Stimulated activated CD4-positive, alpha-beta T cell treated with anti-CD3 and anti-CD28 coated beads, Interleukin-15, amount 100 ng/mL, for 24 hours (primary cell): ENCODE data around the gene MMEL1.
"Not testable (repeated sequence)": the region's sequence is repeated elsewhere in the genome, so short reads cannot be mapped to it uniquely, and the experiment has no call there.

Source experiments
- DNase-seq: peaks from one replicate; pipeline ENCODE4 v3.0.0-alpha.2; 2020

Gene MMEL1

DNA sequence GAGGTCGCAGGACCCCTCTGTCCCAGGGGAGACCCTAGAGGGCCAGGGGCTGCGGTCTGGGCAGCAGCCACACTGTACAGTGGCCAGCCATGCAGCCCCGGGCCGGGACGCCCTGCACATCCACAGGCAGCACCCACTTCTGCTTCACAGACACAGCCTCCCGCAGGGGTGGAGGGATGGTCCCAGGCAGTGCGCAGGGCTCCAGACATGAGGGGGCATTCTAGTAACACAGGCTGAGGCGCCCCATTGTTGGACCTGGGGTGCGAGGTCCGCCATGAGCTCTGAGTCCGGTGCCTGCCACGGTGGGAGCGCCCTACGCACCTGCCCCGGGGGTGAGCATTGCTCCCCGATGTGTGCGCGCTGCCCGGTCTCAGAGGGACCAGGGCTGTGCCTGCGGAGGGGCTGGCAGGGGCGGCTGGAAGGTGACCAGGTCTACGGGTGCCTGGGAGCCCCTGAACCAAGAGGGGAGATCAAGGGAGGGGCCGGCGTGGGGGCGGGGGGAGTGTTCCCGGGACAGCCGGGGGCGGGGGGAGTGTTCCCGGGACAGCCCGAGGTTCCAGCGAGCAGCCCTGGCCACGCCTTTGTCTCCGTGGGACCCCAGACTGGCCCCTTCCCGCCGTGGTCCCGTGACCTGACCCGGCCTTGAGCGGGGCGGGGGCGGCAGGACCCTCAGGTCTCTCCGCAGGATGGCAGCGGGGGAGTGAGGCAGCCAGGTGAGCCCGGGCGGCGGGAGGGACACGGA is 4.5 kb downstream of the MMEL1 start:
- DNase-seq, result no peak

DNA sequence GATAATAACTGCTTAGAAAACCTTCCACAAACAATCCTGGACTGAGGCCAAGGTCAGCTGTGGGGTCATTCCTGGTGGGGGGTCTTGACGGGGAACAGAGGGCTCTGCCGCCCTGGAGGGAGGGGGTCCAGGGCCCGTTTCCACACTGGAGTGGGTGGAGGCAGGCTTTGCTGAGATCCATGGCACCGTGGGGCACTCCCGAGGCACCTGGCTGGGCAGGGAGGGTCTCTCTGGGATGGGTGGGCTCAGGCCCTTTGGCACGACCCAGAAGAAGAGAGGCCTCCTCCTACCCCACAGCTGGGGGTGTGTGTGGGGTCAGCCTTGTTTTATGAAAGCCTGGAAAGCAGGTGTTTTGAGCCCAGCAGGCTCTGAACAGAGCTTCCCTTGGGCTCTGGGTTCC is 5.1 kb downstream of the MMEL1 start:
- no peak for DNase-seq

DNA sequence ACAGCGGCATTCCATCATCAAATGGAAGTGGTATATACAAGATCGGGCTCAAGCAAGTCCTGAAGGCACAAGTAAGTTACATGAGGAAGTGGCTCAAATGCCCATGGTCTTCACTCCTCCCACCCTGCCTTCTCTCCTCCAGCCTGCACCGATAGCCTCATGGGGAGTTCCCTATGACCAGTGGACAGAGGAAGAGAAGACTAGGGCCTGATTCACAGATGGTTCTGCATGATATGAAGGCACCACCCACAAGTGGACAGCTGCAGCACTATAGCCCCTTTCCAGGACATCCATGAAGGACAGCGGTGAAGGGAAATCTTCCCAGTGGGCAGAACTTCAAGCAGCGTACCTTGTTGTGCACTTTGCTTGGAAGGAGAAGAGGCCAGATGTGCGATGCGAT is 7.1 kb downstream of the MMEL1 start:
- DNase-seq, result not testable (repeated sequence)

DNA sequence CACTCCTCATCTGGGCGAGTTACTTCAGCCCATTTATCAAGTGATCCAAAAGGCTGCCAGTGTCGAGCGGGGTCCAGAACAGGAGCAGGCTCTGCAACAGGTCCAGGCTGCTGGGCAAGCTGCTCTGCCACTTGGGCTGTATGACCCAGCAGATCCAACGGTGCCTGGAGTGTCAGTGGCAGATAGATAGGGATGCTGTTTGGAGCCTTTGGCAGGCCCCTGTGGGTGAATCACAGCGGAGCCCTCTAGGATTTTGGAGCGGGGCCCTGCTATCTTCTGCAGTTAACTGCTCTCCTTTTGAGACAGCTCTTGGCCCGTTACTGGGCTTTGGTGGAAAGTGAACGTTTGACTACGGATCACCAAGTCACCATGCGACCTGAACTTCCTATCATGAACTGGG is 7.5 kb downstream of the MMEL1 start:
- DNase-seq, result no peak

DNA sequence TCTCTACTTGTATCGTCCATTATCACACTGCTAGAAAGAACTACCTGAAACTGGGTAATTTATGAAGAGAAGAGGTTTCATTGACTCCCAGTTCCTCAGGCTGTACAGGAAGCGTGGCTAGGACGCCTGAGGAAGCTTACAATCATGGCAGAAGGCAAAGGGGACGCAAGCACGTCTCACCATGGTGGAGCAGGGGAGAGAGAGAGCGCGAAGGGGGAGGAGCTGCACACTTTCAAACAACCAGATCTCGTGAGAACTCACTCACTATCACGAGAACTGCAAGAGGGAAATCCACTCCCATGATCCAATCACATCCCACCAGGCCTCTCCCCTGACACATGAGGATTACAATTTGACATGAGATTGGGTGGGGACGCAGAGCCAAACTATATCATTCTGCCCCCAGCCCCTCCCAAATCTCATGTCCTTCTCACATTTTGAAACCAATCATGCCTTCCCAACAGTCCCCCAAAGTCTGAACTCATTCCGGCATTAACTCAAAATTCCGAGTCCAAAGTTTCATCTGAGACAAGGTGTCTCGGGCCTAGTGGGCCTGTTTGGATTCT is 8.0 kb downstream of the MMEL1 start:
- DNase-seq, result no peak

DNA sequence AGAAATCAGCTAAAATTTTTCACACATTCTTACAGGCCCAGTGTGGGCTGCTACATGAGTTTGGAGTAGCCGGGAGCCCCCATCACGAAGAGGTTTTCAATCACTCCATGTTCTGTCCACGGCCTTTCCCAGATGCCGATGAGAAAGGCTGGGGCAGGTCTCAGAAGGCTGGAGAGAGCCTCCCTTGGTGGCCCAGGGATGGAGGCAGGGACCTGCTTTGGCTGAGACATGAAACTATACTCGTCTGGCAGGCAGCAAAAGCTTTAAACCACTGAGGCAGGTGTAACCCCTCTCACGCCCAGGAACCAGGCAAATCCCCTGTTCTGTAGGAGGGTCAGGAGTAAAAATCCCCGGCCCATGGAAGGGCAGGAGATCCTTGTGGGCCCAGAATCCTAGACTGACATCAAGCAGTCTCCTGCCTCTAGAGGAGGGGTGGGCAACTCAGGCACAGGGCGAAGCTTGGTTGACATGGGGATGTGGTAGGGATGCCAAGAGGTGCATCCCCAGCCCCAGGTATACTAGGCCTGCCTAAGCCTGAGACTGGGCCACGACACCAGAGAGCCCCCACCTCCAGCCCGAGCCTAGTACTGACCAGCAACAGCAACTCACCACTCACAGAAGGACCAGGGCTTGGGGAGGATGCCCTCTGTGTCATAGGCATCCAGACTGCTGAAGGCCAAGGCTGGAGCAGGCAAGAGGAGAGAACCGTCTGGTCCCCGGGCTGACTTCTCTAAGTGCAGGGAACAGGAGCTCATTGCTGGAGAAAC is 9.1 kb downstream of the MMEL1 start:
- DNase-seq, result no peak

DNA sequence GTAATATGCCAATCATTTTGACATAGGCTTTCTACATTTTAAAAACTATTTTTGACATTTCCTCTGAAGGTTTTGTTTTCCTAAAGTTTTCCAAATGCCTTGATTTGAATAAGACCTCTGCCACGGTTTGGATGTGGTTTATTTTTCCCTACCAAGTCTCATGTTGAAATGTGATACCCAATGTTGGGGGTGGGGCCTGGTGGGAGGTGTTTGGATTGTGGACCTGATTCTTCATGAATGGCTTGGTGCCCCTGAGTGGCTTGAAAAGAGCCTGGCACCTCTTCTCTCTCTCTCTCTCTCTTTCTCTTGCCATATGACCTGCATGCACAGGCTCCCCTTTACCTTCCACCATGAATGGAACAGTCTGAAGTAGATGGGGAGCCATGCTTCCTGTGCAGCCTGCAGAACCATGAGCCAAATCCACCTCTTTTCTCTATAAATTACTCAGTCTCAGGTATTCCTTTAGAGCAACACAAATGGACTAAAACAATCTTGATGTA is 14.8 kb downstream of the MMEL1 start:
- DNase-seq, result no peak

DNA sequence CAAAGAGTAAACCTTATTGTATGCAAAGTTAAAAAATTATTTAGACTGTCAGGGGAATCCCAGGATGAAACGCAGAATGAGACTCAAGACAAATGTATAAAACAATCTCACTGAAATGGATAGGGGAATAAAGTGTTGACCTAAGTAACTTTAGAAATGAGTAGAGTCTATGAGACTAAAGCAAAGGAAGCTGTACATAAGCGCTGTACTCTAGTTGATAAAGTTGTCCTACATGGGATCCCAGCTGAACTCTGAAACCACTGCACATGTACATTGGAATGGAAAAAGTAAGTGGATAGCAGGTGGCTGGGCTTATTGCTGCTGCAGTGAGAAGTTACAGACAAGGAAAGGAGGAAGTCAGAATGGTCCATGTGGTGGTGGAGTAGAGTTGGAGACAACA is 18.7 kb downstream of the MMEL1 start:
- DNase-seq, result no peak

DNA sequence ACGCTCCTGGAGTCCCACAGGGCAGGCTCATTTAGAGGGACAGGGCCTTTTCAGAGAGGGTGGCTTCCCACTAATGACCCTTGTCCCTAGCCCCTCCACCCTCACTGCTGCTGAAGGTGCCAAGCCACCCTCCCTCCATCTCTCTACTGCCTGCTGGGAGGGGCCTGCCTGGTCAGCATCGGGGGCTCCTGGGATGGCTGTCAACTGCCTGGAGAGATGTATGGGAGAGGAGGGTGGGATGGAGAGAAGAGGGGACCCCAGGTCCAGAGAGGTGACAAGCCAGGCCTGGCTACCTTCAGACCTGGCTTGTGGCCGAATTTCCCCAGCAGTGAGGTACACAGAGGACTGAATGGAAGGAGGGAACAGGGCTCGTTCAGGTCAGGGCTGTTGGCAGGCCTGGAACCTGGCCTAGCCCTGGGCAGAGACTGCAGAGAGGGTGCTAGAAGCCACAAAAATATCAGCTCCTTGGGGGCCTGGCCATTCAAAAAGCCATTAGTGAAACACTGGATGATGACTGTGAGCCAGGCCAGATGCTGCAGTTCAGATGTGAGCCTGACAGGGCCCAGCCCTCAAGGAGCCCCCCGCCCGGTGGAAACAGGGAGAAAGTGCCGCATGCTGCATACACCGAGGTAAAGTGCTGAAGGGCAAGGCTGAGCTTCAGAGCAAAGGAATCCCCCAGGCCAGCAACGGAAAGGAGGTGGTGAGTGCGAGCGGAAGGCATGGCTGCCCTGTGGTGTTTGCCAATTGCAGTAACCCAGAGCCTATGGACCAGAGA is 20.0 kb downstream of the MMEL1 start:
- DNase-seq, result no peak

DNA sequence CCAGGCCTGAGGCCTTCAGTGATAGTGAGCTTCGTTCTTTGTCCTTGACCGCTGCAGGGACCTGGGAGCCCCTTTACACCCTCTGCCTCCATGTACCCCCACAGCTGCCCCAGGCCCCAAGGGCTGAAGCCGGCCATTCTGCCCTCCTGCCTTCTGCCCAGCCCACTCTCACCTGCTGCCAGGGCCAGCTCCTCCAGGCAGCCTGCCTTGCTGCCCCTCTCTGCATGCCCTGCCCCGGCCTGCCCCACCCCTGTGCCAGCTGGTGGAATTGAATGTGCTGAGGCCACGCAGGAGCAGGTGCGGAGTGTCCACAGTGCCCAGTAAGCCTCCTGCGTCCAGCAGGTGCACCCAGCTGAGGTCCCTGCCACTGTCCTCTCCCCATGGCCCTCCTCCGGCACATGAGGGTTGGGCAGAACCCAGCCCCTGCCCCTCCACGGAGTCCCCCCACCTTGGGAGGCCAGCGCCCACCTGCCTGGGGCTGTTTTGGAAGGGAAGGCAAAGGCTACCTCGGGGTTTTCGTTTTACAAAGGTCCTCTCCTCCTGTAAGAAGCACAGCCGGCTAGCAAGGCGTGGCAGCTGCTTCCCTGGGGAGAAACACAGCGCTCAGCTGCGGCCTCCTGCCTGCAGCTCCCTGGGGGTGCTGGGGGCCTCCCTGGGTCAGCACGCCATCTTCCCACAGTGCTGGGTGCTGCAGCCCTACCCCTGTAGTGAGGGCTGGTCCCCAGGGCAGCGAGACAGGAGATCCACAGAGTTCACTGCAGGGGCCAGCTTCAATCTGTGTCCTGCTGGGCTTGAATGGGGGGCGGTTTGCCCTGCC is 21.0 kb downstream of the MMEL1 start:
- DNase-seq, result no peak

DNA sequence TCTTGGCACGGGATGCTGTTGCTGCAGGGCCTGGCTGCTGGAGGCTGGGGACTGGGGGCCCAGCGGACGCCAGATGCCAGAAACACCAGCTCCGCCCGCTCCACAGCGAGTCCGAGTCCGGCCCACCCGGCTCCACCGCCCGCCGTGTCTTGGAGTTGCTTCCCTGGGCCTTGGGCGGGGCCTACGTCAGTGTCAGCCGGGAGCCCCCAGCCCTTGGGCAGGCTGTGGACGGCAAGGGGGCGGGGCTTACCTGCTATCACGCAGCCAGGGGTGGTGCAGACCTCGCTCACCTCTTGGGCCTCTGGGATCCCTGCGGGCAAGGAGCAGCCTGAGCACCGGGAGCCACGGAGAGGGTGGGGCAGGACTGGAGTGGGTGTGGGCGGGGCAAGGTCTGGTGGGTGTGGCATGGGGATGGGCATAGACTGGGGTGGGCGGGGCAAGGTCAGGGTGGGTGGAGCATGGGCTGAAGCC is 21.8 kb downstream of the MMEL1 start:
- peak; percentile 57 for DNase-seq

DNA sequence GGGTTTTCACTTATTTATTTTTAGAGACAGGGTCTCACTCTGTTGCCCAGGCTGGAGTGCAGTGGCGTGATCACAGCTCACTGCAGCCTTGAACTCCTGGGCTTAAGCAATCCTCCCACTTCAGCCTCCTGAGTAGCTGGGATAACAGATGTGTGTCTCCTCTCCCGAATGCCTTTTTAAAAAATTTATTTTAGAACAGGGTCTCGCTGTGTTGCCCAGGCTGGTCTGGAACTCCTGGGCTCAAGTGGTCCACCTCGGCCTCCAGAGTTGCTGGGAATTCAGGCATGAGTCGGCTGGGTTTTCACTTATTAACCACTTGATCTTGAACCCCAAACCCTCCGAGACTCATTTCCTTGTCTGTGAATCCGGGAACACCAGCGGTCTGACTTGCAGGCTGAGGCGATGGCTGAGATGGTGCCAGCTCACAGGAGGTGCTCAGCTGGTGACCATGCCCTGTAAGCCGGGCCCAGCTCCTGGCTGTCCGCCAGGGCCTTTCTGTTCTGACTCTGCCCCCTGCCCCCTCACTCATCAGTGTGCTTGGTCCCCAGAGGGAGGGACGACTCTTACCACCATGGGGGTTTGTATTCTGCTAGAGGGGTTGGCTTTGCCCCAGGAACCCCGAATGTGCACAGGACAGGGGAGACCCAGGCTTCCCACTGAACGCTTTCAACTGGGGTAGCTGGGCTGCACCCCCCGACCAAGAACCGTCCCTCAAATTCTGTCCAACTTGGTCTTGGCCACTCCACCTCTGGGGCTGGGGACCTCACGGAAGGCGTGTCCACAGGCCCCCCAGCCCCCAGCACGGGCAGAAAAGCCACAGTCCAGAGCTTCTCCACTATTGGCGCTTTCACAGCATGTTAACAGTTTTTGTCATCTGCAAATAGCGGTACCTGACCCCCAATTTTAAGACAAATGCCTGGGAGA is 22.5 kb downstream of the MMEL1 start:
- no peak for DNase-seq

DNA sequence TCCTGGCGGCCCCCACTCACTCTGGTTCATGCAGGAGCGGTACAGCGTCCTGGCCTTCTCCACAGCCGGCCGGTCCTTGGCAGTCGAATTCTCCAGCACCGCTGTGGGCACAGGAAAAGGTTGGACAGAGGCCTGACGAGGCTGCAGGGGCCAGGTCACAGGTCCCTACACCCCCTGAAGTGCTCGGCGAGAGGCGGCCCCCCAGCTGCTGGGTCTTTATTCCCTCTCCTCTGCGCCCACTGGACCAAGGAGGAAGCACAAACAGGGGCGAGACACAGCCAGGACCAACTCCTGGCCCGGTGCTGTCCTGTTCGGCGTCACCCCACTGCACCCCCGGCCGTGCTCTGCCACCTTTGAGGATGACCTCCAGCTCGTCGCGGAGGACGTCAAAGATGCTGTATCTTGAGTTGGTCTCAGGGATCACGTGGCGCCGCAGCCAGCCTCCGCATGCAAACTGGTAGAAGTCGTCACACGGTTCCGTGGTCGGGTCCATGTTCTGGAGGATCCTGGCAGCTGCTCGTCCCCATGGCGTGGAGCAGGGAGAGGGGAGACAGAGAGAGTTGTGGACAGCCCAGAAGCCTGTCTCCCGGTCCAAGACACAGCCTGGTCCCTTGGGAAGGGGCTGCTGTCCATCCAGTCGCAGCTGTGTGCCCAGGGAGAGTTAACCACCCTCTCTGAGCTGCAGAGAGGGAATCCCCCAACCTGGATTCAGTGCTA is 23.3 kb downstream of the MMEL1 start:
- no peak for DNase-seq

DNA sequence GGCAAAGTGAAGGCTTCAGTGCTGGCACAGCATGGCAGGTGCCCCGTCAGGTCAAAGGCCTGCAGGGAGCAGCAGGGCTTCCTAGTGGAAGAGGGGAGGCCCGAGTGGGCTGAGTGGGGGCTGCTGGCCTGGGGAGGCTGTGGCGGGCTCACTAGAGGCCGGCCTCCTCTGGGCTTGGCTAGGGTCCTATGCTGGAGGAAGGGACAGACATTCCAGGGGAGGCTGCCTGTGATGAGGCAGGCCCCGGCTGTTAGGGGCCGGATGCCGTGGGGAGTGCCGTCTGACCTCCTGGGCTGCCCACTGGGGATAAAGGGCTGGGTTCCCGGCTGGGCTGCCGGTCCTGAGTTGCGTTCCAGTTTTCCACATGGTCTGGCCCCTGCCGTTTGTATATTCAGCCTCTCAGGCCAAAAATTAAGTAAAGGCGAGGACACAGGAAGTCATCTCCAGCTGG is 25.1 kb downstream of the MMEL1 start:
- no peak for DNase-seq

DNA sequence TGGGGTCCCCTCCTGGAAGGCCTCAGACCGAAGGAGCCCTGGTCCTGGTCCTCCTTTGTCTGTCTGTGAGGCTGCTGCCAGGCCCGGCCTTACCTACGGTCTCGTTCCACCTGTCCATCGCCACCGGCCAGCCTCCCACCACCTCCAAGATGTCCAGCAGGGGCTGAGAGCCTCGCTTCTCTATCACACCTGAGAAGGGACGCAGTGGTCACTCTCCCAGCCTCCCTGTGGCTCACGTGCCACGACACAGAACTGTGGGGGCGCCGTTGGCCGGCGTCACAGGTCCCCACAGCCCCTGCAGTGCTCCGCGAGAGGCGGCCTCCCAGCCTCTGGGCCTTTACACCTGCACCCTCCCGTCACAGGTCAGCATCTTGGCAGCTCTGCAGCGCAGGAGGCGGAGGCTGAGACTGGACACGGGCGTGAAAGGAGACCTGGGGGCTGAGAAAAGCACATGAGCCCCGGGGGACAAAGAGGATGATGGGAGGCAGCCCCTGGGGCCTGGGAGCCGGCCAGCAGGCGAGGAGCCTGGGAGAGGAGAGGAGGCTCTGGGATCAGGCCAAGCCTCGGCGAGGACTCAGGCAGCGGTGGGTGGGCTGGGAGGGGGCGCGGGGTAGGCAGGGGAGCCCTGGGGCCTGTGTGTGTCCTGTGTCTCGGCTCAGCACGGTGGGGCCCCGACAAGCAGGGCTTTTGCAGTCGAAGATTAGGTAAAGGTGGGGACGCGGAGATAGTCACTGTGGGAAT is 25.8 kb downstream of the MMEL1 start:
- no peak for DNase-seq

DNA sequence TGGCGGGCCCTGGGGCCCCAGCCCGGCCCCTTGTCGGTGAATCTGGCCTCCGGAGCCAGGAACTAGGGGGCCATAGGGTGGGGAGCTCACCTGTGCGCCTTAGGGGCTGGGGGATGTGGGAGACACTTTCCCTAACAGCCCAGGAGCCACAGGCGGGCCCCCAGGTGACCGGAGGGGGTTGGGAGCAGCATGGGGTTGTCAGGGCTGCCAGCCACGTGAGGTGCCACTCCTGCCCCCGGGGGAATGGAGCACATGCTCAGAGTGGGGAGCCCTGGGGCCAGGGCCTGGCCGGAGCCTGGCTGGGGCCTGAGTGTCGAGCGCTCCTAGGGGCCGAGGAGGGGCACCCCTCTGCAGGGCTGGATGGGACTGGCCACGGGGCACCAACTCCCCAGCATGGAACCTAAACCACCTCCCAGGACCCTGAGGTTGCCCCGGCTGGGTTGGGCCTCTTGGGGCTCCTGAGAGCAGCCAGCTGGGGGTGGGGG is 26.4 kb downstream of the MMEL1 start:
- no peak for DNase-seq

DNA sequence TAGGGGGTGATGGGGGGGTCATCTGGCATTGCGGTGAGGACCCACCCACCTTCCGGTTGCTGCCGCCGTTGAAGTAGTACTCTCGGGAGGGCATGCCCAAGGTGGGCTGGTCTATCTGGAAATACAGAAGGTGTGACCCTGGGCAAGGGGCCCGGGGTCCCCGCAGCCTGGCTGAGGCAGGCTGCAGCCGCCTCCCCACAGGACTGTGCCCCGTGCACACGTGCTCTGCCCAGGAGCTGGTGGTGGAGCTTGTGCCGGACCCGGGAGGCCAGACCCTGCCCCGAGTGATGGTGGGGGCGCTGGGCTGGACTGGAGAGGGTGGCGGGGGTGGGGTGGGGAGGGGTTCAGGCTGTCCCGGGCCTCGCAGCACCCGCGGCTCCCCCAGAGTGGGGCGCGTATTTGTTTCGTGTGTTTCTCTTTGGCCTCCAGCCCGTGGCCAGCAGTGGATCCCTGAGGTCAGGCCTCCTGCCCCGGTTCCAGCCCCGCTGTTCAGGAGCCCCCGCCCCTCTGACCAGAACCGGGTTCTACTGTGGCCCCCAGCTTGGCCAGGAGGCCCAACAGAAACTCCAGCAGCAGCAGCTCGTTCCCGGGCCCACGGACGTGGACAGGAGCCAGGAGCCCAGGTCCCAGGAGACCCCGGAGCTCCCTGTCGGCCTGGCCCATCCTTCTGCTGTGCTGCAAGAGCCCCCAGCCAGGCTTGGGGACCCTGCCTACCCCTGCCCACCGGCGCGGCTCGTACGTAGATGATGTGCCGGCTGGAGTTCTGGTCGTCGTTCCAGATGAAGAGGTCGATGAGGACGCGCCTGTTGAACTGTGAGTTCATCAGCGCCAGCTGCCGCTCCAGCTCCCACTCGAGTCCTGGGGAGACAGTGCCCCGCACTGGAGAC is 27.1 kb downstream of the MMEL1 start:
- DNase-seq, result no peak

DNA sequence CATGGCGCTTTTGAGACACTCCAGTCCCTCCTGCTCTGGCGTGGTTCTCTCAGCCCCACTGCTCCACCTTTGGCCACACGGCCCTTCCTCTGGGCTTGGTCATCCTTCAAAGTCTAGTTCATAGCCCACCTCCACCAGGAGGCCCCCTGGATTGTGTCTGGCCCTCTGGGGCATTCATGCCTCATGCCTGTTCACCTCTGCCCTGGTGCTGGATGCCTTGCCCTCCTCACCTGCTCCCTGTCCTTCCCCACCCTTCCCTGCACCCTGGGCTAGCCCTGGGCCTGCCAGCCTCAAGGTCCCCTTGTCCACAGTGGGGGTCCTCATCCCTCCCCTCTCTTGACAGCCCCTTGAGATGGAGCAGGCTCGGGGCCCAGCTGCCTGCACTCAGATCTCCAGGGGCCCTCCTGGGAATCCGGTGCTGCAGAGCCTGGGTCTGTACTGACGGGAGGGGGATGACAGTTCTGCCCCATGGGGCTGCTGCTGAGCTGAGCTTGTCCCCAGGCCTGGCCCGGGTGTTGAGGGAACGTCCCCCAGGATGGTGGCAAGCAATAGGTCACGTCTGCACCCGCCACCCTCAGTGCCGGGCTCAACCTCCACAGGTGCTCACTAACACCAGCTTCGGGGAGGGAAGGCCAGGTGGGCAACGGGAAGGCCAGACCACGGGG is 27.8 kb downstream of the MMEL1 start:
- DNase-seq, result no peak
